ENCODE results near the gene TBC1D10B. TPM values are rescaled to one million over a fixed set of nuclear protein-coding genes. Genes with fewer than 3 reads are reported as not detected.
"Not testable (repeated sequence)": the region's sequence is repeated elsewhere in the genome, so short reads cannot be mapped to it uniquely, and the experiment has no call there.

TBC1D10B gene
- total and polyA plus RNA-seq, 3 experiments from 2014 or later, result 17.3 to 61.4 (median 59.0) TPM

DNA sequence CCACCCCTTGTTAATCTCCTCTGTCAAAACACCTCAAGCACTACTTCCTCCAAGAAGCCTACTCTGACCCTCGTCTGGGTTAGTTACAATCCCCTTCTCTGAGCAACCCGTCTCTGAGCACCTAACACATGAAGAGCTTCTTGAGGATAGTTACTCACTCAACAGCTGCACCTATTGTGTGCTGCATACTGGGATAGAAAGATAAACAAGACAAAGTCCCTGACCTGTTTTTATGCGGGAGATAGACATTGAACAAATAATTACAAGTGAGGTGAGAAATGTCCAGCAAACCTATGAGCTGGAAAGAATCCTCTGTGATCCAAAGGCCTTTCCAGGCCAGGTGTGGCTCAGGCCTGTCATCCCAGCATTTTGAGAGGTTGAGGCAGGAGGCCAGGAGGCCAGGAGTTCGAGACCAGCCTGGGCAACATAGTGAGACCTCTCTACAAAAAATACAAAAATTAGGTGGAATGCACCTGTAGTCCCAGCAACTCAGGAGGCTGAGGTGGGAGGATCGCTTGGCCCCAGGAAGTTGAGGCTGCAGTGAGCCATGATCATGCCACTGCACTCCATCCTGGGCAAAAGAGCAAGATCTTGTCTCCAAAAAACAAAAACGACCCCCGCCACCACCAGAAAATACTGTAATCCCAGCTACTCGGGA, 31.6 kb upstream of the TBC1D10B start:
- no peaks in the 10 kb centered on the region for H3K27me3 ChIP-seq (ENCODE audit: insufficient read depth, low read length, poor library complexity, severe bottlenecking)
- peak overlapping the region in 3 of 8 donors; percentile 33 to 40 (median 35) for H3K27ac Mint-ChIP-seq
- peaks cover 0 to 21% (median 3%) of the 10 kb centered on the region in 3 donors for H3K36me3 Mint-ChIP-seq
- no peaks in the 10 kb centered on the region for H3K36me3 ChIP-seq (ENCODE audit: insufficient read depth, low read length)
- H3K27ac ChIP-seq (ENCODE audit: low read depth, low read length), result no peak overlapping the region
- H3K9me3 ChIP-seq (ENCODE audit: low read length), result no peaks in the 10 kb centered on the region
- ChIA-PET CTCF (interaction anchor here (0.6 to 1.7 kb wide), 4 partner anchors 8 to 312 kb away, joined by 3 to 6 read pairs (median 4); no protein-coding TSS in a partner anchor), POLR2A (interaction anchor here (0.9 kb wide), 1 partner anchor 20 kb away, joined by 3 read pairs; the partner anchor contains the start of gene SEPTIN1)
- peaks cover 20% of the 10 kb centered on the region for H3K4me1 ChIP-seq (ENCODE audit: insufficient read depth, low read length)
- no peak overlapping the region for H3K4me3 ChIP-seq (ENCODE audit: low read length)
- DNase-seq, result no peak
- H3K4me1 Mint-ChIP-seq, result peaks cover 27 to 44% (median 28%) of the 10 kb centered on the region in 3 donors
- peaks cover 0 to 2% (median 0%) of the 10 kb centered on the region in 5 donors for H3K9me3 Mint-ChIP-seq
- H3K27me3 Mint-ChIP-seq, result no peaks in the 10 kb centered on the region
- peak overlapping the region; percentile 63 to 92 (median 85) for H3K4me3 Mint-ChIP-seq

GRCh38 chr16:30399435-30400186, 29.3 kb upstream of the TBC1D10B start:
- ChIA-PET POLR2A (interaction anchor here (0.5 to 1.2 kb wide), 3 partner anchors 9 to 17 kb away, joined by 4 to 7 read pairs (median 4); partner anchors contain the start of gene SEPTIN1), CTCF (interaction anchor here (2.9 to 3.2 kb wide), 2 partner anchors 10 to 17 kb away, joined by 10 to 16 read pairs; partner anchors contain the start of gene SEPTIN1)
- Mint-ChIP-seq H3K9me3 (peaks cover 0 to 2% (median 0%) of the 10 kb centered on the region in 5 donors), H3K27ac (peak overlapping the region; percentile 77 to 94 (median 90)), H3K27me3 (no peaks in the 10 kb centered on the region), H3K4me1 (peaks cover 34 to 54% (median 38%) of the 10 kb centered on the region in 3 donors), H3K4me3 (peak overlapping the region; percentile 80 to 92 (median 87)), H3K36me3 (peaks cover 0 to 27% (median 4%) of the 10 kb centered on the region in 3 donors)
- Histone ChIP-seq H3K4me3 (ENCODE audit: low read length) (peak overlapping the region; percentile 59), H3K9me3 (ENCODE audit: low read length) (no peaks in the 10 kb centered on the region), H3K36me3 (ENCODE audit: insufficient read depth, low read length) (no peaks in the 10 kb centered on the region), H3K27ac (ENCODE audit: low read depth, low read length) (peak overlapping the region; percentile 38), H3K27me3 (ENCODE audit: insufficient read depth, low read length, poor library complexity, severe bottlenecking) (no peaks in the 10 kb centered on the region), H3K4me1 (ENCODE audit: insufficient read depth, low read length) (peaks cover 25% of the 10 kb centered on the region)
- no peak for DNase-seq

DNA sequence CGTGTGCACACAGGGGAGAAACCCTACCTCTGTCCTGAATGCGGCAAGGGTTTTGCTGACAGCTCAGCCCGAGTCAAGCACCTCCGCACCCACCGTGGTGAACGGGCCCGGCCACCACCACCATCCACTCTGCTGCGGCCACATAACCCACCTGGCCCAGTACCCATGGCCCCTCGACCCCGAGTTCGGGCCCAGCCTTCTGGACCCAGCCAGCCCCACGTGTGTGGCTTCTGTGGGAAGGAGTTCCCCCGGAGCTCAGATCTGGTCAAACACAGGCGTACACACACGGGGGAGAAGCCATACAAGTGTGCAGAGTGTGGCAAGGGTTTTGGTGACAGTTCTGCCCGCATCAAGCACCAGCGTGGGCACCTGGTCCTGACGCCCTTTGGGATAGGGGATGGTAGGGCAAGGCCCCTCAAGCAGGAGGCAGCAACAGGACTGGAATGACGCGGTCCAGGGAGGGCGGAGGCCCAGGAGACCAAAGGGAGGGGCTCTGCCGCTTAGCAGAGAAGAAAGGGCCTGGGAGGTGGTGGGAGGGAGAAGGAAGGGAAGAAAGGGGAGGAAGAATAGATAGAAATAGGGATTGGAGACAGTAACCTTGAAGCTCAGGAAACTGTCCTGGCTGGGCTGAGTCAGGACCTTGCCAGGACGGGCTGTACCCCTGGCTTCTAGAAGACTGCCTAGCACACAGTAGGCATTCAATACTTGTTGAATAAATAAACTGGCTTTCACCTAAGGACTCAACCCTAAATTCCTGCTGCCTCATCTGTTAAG, 28.6 kb upstream of the TBC1D10B start:
- Histone ChIP-seq H3K27ac (ENCODE audit: low read depth, low read length) (no peak overlapping the region), H3K27me3 (ENCODE audit: insufficient read depth, low read length, poor library complexity, severe bottlenecking) (no peaks in the 10 kb centered on the region), H3K36me3 (ENCODE audit: insufficient read depth, low read length) (no peaks in the 10 kb centered on the region), H3K4me1 (ENCODE audit: insufficient read depth, low read length) (peaks cover 25% of the 10 kb centered on the region), H3K4me3 (ENCODE audit: low read length) (no peak overlapping the region), H3K9me3 (ENCODE audit: low read length) (no peaks in the 10 kb centered on the region)
- Mint-ChIP-seq H3K4me1 (peaks cover 37 to 58% (median 42%) of the 10 kb centered on the region in 3 donors), H3K36me3 (peaks cover 0 to 27% (median 5%) of the 10 kb centered on the region in 3 donors), H3K4me3 (peak overlapping the region in 5 of 7 donors; percentile 32 to 92 (median 80)), H3K27me3 (no peaks in the 10 kb centered on the region), H3K9me3 (peaks cover 0 to 2% (median 0%) of the 10 kb centered on the region in 5 donors), H3K27ac (peak overlapping the region in 3 of 8 donors; percentile 8 to 94 (median 88))
- CTCF ChIA-PET, result interaction anchor here (1.2 to 3.2 kb wide), 4 partner anchors 10 to 51 kb away, joined by 3 to 16 read pairs (median 7); partner anchors contain the start of genes DCTPP1 and SEPTIN1
- POLR2A ChIA-PET, result interaction anchor here (0.5 to 1.2 kb wide), 4 partner anchors 11 to 28 kb away, joined by 3 to 7 read pairs (median 4); partner anchors contain the start of gene SEPTIN1
- DNase-seq, result no peak

DNA sequence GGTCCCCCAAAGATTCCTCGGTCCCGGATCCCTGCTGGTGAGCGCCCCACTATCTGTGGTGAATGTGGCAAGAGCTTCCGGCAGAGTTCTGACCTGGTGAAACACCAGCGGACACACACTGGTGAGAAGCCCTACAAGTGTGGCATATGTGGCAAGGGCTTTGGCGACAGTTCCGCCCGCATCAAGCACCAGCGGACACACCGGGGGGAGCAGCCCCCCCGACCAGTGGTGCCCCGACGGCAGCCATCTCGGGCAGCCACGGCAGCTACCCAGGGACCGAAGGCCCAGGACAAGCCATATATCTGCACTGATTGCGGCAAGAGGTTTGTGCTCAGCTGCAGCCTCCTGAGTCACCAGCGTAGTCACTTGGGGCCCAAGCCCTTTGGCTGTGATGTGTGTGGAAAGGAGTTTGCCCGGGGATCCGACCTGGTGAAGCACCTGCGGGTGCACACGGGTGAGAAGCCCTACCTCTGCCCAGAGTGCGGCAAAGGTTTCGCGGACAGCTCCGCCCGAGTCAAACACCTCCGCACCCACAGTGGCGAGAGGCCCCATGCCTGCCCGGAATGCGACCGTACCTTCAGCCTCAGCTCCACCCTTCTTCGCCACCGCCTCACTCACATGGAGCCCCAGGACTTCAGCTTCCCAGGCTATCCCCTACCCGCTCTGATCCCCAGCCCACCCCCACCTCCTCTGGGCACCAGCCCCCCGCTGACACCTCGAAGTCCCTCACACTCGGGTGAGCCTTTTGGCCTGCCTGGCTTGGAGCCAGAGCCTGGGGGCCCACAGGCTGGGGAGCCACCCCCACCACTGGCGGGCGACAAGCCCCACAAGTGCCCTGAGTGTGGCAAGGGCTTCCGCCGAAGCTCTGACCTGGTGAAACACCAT, 27.7 kb upstream of the TBC1D10B start:
- peaks cover 25% of the 10 kb centered on the region for H3K4me1 ChIP-seq (ENCODE audit: insufficient read depth, low read length)
- Mint-ChIP-seq H3K9me3 (peaks cover 0 to 2% (median 0%) of the 10 kb centered on the region in 5 donors), H3K27me3 (no peaks in the 10 kb centered on the region), H3K4me1 (peaks cover 37 to 58% (median 42%) of the 10 kb centered on the region in 3 donors), H3K27ac (peak overlapping the region in 4 of 8 donors; percentile 70 to 94 (median 76)), H3K36me3 (peaks cover 0 to 27% (median 5%) of the 10 kb centered on the region in 3 donors), H3K4me3 (peak overlapping the region in 3 of 7 donors; percentile 52 to 86 (median 83))
- no peak for DNase-seq
- H3K36me3 ChIP-seq (ENCODE audit: insufficient read depth, low read length), result no peaks in the 10 kb centered on the region
- no peaks in the 10 kb centered on the region for H3K27me3 ChIP-seq (ENCODE audit: insufficient read depth, low read length, poor library complexity, severe bottlenecking)
- no peaks in the 10 kb centered on the region for H3K9me3 ChIP-seq (ENCODE audit: low read length)
- H3K4me3 ChIP-seq (ENCODE audit: low read length), result no peak overlapping the region
- H3K27ac ChIP-seq (ENCODE audit: low read depth, low read length), result no peak overlapping the region
- CTCF ChIA-PET, result interaction anchor here (0.6 to 3.2 kb wide), 5 partner anchors 11 to 154 kb away, joined by 3 to 16 read pairs (median 4); partner anchors contain the start of genes DCTPP1 and SEPTIN1
- POLR2A ChIA-PET, result interaction anchor here (0.5 to 0.9 kb wide), 6 partner anchors 15 to 316 kb away, joined by 3 to 8 read pairs (median 4); partner anchors contain the start of gene SEPTIN1

DNA sequence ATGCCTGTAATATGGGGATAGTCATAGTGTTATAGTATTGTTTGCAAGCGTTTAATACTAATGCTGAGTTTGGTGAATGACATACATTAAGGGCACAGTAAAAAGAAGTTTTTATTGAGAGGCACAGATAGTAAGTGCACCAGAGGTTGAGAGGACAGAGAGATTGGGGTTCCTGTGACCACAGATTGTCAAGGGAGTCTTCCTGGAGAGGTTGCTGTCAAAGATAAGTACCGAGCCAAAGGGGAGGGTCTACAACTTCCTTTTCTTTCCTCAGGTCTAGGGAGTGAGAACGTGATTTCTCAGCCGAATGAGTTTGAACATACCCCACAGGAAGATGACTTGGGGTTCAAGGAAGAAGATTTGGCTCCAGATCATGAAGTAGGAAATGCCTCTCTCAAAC, 26.8 kb upstream of the TBC1D10B start:
- no peak for DNase-seq
- H3K4me1 Mint-ChIP-seq, result peaks cover 37 to 58% (median 42%) of the 10 kb centered on the region in 3 donors
- peak overlapping the region; percentile 32 to 94 (median 63) for H3K27ac Mint-ChIP-seq
- Histone ChIP-seq H3K36me3 (ENCODE audit: insufficient read depth, low read length) (no peaks in the 10 kb centered on the region), H3K9me3 (ENCODE audit: low read length) (no peaks in the 10 kb centered on the region), H3K27me3 (ENCODE audit: insufficient read depth, low read length, poor library complexity, severe bottlenecking) (no peaks in the 10 kb centered on the region), H3K27ac (ENCODE audit: low read depth, low read length) (no peak overlapping the region), H3K4me3 (ENCODE audit: low read length) (no peak overlapping the region), H3K4me1 (ENCODE audit: insufficient read depth, low read length) (peaks cover 25% of the 10 kb centered on the region)
- peaks cover 0 to 2% (median 0%) of the 10 kb centered on the region in 5 donors for H3K9me3 Mint-ChIP-seq
- H3K4me3 Mint-ChIP-seq, result peak overlapping the region; percentile 45 to 93 (median 86)
- ChIA-PET CTCF (interaction anchor here (0.6 to 3.6 kb wide), 4 partner anchors 9 to 155 kb away, joined by 4 to 19 read pairs (median 16); partner anchors contain the start of genes SEPTIN1 and ZNF771), POLR2A (interaction anchor here (0.6 to 0.9 kb wide), 4 partner anchors 14 to 612 kb away, joined by 3 to 8 read pairs (median 4); no protein-coding TSS in a partner anchor)
- H3K36me3 Mint-ChIP-seq, result peaks cover 0 to 27% (median 5%) of the 10 kb centered on the region in 3 donors
- H3K27me3 Mint-ChIP-seq, result no peaks in the 10 kb centered on the region

- H3K9me3 ChIP-seq (ENCODE audit: low read length); H3K9me3 Mint-ChIP-seq; H3K36me3 ChIP-seq (ENCODE audit: insufficient read depth, low read length); H3K27ac ChIP-seq (ENCODE audit: low read depth, low read length); H3K27me3 Mint-ChIP-seq; DNase-seq; H3K27me3 ChIP-seq (ENCODE audit: insufficient read depth, low read length, poor library complexity, severe bottlenecking): not testable (repeated sequence)
- Mint-ChIP-seq H3K36me3 (peaks cover 0 to 27% (median 5%) of the 10 kb centered on the region in 3 donors), H3K27ac (peak overlapping the region in 5 of 8 donors; percentile 32 to 82 (median 62)), H3K4me1 (peaks cover 35 to 56% (median 40%) of the 10 kb centered on the region in 3 donors), H3K4me3 (peak overlapping the region; percentile 45 to 93 (median 88))
- Histone ChIP-seq H3K4me1 (ENCODE audit: insufficient read depth, low read length) (peaks cover 25% of the 10 kb centered on the region), H3K4me3 (ENCODE audit: low read length) (peak overlapping the region; percentile 60)
- ChIA-PET CTCF (interaction anchor here (0.5 to 3.6 kb wide), 5 partner anchors 9 to 423 kb away, joined by 3 to 19 read pairs (median 14); partner anchors contain the start of genes SEPTIN1, TAOK2 and ZNF771), POLR2A (interaction anchor here (0.7 to 1.9 kb wide), 2 partner anchors 11 to 612 kb away, joined by 4 to 16 read pairs; partner anchors contain the start of gene ZNF771)
These were observed 26.3 kb upstream of the TBC1D10B start for GRCh38 chr16:30396627-30397026.
